Peyer's patch (tissue), 4 donors: ENCODE measurements around the gene TRIP11.

Experiments used
- POLR2A ChIP-seq, 2 donors: fragments of 450-650 bp; IDR thresholded peaks; one replicate each; pipeline ENCODE4 v1.5.1; 2017; ENCODE audit warnings: antibody characterized with exemption in 2 of 2, mild to moderate bottlenecking in 2 of 2, moderate library complexity in 2 of 2
- TF ChIP-seq, protein P1 (sequence below), 6 experiments: fragments of 450-650 bp in 4 of 6; fragments of 200-600 bp in 2 of 6; sonication (generic) in 1 of 6; IDR thresholded peaks; one replicate each; pipeline ENCODE4 v1.5.1; 2017 to 2019; ENCODE audit warnings: antibody characterized with exemption in 6 of 6, mild to moderate bottlenecking in 3 of 6, moderate library complexity in 1 of 6

DNA sequence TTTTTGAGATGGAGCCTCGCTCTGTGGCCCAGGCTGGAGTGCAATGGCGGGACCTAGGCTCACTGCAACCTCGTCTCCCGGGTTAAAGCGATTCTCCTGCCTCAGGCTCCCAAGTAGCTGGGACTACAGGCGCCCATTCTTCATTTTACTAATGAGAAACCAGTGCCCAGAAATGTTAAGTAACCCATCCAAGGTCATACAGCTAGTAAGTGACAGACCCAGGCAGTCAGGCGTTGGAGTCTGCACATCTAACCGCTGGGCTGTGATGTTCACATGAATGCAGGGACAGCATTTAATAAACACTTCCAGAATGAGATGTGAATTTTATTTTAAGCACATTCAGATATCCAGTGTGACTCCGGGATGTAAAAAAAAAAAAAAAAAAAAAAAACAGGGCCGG is 1.3 kb upstream of the TRIP11 start:
- TF ChIP-seq, protein P1, sequence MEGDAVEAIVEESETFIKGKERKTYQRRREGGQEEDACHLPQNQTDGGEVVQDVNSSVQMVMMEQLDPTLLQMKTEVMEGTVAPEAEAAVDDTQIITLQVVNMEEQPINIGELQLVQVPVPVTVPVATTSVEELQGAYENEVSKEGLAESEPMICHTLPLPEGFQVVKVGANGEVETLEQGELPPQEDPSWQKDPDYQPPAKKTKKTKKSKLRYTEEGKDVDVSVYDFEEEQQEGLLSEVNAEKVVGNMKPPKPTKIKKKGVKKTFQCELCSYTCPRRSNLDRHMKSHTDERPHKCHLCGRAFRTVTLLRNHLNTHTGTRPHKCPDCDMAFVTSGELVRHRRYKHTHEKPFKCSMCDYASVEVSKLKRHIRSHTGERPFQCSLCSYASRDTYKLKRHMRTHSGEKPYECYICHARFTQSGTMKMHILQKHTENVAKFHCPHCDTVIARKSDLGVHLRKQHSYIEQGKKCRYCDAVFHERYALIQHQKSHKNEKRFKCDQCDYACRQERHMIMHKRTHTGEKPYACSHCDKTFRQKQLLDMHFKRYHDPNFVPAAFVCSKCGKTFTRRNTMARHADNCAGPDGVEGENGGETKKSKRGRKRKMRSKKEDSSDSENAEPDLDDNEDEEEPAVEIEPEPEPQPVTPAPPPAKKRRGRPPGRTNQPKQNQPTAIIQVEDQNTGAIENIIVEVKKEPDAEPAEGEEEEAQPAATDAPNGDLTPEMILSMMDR (IDR thresholded peaks at IDR 0.05): no peak
- TF ChIP-seq POLR2A (IDR thresholded peaks at IDR 0.05): no peak
